ENCODE results near the gene LRRC74A.

The LRRC74A gene

DNA sequence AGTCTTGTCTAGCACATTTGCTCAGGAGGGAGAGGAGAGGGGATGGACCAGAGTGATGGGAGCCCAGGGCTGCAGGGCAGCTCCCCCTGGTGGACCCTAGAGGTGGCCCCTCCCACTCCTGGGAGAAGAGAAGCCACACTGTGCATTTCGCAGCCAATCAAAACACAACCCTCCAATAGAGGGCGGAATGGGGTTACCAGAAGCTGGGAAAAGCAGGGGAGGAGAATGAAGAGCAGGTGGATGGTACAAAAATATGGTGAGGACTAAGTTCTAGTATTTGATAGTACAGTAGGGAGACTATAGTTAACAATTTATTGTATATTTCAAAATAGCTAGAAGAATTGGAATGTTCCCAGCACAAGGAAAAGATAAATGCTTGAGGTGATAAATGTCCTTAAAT lies 41.3 kb upstream of the LRRC74A start:
- TF ChIP-seq, protein P1, sequence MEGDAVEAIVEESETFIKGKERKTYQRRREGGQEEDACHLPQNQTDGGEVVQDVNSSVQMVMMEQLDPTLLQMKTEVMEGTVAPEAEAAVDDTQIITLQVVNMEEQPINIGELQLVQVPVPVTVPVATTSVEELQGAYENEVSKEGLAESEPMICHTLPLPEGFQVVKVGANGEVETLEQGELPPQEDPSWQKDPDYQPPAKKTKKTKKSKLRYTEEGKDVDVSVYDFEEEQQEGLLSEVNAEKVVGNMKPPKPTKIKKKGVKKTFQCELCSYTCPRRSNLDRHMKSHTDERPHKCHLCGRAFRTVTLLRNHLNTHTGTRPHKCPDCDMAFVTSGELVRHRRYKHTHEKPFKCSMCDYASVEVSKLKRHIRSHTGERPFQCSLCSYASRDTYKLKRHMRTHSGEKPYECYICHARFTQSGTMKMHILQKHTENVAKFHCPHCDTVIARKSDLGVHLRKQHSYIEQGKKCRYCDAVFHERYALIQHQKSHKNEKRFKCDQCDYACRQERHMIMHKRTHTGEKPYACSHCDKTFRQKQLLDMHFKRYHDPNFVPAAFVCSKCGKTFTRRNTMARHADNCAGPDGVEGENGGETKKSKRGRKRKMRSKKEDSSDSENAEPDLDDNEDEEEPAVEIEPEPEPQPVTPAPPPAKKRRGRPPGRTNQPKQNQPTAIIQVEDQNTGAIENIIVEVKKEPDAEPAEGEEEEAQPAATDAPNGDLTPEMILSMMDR (IDR thresholded peaks at IDR 0.05; ENCODE audit: borderline replicate concordance, insufficient read depth, low read depth, low read length): peak; percentile 83
- no peak overlapping the region for H3K4me3 ChIP-seq (ENCODE audit: low read depth, low read length)

DNA sequence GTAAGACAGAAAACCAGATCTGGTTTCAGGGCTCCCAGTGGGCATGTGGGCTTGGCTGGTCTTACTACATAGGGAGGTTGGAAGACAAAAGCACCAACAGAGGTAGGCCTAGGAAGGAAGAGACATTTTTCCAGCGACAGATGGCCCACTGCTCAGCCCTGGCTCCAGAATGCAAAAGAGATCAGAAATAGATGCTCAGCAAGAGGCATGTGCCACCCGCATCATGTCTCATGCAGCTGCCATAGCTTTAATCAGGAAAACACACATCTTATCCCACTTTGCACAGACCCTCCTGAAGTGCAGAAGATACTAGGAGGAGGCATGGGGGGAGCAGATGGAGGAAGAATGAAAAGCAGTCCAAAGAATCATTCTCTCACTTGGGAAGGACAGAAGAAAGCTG lies 39.6 kb upstream of the LRRC74A start:
- H3K4me3 ChIP-seq (ENCODE audit: low read depth, low read length): no peak overlapping the region
- TF ChIP-seq, protein P1 (IDR thresholded peaks at IDR 0.05; ENCODE audit: borderline replicate concordance, insufficient read depth, low read depth, low read length): no peak

DNA sequence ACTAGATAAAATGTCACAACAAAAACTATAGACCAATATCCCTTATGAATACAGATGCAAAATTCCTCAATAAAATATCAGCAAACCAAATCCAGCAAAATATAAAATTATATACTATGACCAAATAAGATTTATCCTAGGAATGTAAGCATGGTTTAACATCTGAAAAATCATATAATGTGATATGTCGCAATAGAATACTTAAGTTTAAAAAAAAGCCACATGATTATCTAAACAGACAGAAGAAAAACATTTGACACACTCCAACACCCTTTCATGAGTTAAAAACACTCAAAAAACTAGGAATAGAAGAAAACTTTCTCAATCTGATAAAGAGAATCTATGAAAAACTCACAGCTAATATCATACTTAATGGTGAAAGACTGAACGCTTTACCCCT lies 33.8 kb upstream of the LRRC74A start:
- TF ChIP-seq, protein P1 (IDR thresholded peaks at IDR 0.05; ENCODE audit: borderline replicate concordance, insufficient read depth, low read depth, low read length): no peak
- H3K4me3 ChIP-seq (ENCODE audit: low read depth, low read length): no peak overlapping the region

DNA sequence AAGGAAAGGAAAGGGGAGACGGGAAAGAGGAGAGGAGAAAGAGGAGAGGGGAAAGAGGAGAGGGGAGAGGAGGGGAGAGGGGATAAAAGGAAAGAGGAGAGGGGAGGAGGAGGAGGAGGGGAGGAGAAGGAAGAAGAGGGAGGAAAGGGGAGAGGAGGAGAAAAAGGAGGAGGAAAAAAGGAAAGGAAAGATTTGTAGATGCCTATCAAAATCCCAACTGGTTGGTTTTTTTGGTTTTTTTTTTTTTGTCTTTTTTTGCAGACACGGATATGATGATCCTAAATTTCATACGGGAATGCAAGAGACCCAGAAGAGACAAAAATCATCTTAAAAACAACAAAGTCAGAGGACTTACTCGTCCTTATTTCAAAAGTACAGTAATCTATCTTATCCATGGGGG lies 32.9 kb upstream of the LRRC74A start:
- TF ChIP-seq, protein P1 (IDR thresholded peaks at IDR 0.05; ENCODE audit: borderline replicate concordance, insufficient read depth, low read depth, low read length): no peak
- H3K4me3 ChIP-seq (ENCODE audit: low read depth, low read length): no peak overlapping the region

DNA sequence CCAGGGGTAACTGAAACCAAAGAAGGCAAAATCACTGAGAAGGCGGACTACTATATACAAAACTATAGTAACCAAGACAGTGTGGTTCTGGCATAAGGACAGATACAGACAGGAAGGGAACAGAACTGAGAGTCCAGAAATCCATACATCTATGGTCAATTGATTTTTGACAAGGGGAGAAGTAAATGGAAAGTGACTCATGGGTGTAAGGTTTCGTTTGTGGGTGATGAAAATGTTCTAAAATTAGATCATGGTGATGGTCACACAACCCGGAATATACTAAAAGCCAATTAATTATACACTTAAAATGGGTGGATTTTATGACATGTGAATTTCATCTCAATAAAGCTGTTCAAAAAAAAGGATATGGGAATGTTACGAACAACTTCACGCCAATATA lies 32.3 kb upstream of the LRRC74A start:
- TF ChIP-seq, protein P1 (IDR thresholded peaks at IDR 0.05; ENCODE audit: borderline replicate concordance, insufficient read depth, low read depth, low read length): no peak
- H3K4me3 ChIP-seq (ENCODE audit: low read depth, low read length): no peak overlapping the region

DNA sequence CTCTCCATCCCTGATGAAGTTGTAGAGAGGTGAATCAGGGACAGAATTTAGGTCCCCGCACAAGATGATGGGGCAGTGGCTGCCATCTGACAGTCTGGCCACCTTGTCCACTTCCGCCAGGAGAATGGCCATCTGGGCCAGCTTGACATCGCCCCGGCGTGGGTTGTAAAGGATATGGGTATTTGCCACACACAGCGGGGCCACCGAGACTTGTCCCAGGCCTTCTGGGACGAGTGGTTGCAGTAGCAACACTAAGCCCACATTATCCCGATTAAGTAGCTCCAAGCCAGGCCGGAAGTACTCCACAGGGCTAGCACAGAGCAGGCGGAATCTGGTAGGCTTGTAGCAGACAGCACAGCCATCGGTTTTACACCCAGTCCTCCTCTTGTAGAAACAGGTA lies 19.8 kb upstream of the LRRC74A start:
- H3K4me3 ChIP-seq (ENCODE audit: low read depth, low read length): no peak overlapping the region
- TF ChIP-seq, protein P1 (IDR thresholded peaks at IDR 0.05; ENCODE audit: borderline replicate concordance, insufficient read depth, low read depth, low read length): no peak

DNA sequence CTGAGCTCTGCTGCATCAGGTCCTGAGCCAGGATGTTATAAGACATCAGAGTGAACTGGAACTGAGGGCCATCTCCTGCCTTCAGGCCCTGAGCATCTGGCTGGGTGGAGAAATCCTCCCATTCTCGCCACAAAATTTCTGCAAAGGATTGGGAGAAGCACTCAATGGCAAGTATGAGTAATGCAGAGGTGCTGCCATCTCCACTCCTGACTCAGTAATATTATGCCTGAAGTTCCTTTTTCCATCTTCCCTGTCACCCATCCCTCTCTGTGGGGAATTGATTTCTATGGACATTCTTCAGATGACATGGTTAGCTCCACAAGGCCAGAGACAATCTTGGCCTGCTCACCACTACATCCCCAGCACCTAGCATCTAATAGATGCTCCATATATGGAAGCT lies 18.2 kb upstream of the LRRC74A start:
- TF ChIP-seq, protein P1 (IDR thresholded peaks at IDR 0.05; ENCODE audit: borderline replicate concordance, insufficient read depth, low read depth, low read length): no peak

More for the DNA sequence above, 18.2 kb upstream of the LRRC74A start:
- no peak overlapping the region for H3K4me3 ChIP-seq (ENCODE audit: low read depth, low read length)
